Prostate gland (tissue), 2 donors: ENCODE results near the gene POU2AF2. TPM values are rescaled to one million over a fixed set of nuclear protein-coding genes. Genes with fewer than 3 reads are reported as not detected.

ENCODE experiments used
- DNase-seq: peaks from one replicate; pipeline ENCODE4 v3.0.0-alpha.2; 2019; ENCODE audit warnings: low spot score
- H3K27ac ChIP-seq, 2 donors: fragments of 200-600 bp; sonication (generic); 2 replicates each; pipeline ENCODE4 v1.5.1; 2017 to 2019
- H3K27me3 ChIP-seq: fragments of 200-600 bp; sonication (generic); replicated peaks from 2 replicates; pipeline ENCODE4 v1.5.1; 2019; ENCODE audit not compliant: insufficient read depth
- H3K36me3 ChIP-seq, 2 donors: fragments of 200-600 bp; sonication (generic); 1 replicate in 1 of 2; 2 replicates in 1 of 2; pipeline versions ENCODE4 v1.5.1 to v1.8.1; 2017 to 2019
- H3K4me1 ChIP-seq: fragments of 200-600 bp; sonication (generic); replicated peaks from 2 replicates; pipeline ENCODE4 v1.5.1; 2019
- H3K4me3 ChIP-seq, 2 donors: fragments of 200-600 bp; sonication (generic); 2 replicates each; pipeline ENCODE4 v1.5.1; 2017 to 2019
- H3K9me3 ChIP-seq: fragments of 200-600 bp; sonication (generic); 2 replicates; pipeline ENCODE4 v1.5.1; 2017
- CTCF ChIP-seq, 4 experiments: fragments of 200-600 bp in 2 of 4; fragments of 450-650 bp in 2 of 4; sonication (generic) in 2 of 4; IDR thresholded peaks; 1 replicate in 3 of 4; 2 replicates in 1 of 4; pipeline ENCODE4 v1.5.1; 2016 to 2019; ENCODE audit warnings: antibody characterized with exemption in 4 of 4, mild to moderate bottlenecking in 2 of 4, moderate library complexity in 2 of 4
- POLR2A ChIP-seq: fragments of 450-650 bp; IDR thresholded peaks from one replicate; pipeline ENCODE4 v1.6.1; 2016; ENCODE audit warnings: antibody characterized with exemption, mild to moderate bottlenecking
- POLR2AphosphoS5 ChIP-seq: sonication (generic); formaldehyde crosslinking; IDR thresholded peaks from one replicate; pipeline ENCODE4 v1.6.1; 2017; ENCODE audit warnings: antibody characterized with exemption
- WGBS: methylation state at CpG from one replicate; pipeline ENCODE4 v1.1.5; 2018; 5-methylcytosine and 5-hydroxymethylcytosine counted together
- intact Hi-C: fragments of 100-400 bp; cut with DNase I; formaldehyde crosslinking; loops from one replicate; pipeline ENCODE4 v1.14.2; 2022
- total RNA-seq, 2 donors: library from RNA; depleted of rRNA; stranded (reverse); fragments of >200 nt; gene quantifications; one replicate each; pipeline ENCODE4 v1.1.0, GENCODE V29; 2016

The POU2AF2 gene
- total RNA-seq, 2 donors from 2014 or later: 0.74 TPM; not detected in 1

DNA sequence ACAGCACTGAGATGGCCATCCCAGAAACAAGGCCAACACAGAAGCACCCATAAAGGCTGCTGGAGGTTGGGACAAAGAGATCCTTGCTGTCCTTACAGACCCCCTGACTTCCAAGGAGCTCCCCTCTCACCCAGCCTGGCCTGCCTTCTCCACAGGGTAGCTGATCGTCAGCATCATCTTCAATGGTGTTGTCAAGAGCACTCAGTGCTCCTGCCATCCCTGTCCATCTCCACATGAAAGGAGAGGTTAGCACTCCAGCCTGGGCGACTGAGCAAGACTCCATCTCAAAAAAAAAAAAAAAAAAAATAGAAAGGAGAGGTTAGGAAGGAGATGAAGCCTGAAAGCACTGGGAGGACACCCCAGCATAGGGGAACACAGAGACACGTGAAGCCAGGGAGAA lies 50.7 kb downstream of the POU2AF2 start:
- Histone ChIP-seq H3K27me3 (no peaks in the 10 kb centered on the region), H3K9me3 (no peaks in the 10 kb centered on the region), H3K4me3 (no peak overlapping the region), H3K4me1 (no peaks in the 10 kb centered on the region), H3K27ac (no peak overlapping the region), H3K36me3 (no peaks in the 10 kb centered on the region)
- TF ChIP-seq CTCF (IDR thresholded peaks at IDR 0.05): no peak
- no peak for TF ChIP-seq POLR2A
- TF ChIP-seq POLR2AphosphoS5: no peak
- intact Hi-C loops: no loop called here
- 96% methylated on average over 3 of the region's 3 CpGs for WGBS
- DNase-seq: no peak

DNA sequence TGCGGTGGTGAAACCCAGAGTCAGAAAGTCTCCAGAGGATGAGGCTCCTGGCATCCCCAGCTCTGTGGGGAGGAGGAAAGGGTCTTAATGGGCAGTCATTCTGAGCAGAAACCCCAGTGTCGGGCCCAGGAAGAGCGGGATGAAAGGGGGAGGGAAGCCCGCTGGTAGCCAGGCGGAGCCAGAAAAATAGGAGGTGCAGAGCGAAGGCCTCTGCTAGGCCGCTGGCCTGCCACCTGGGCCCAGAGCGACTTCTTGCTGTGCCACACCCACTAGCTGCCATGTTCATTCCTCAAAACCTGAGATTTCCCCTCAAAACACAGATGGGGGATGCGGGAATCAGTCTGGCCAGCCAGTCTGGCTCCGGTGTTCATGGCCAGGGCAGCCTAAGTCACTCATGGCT lies 52.2 kb downstream of the POU2AF2 start:
- H3K27ac ChIP-seq: peak overlapping the region in 1 of 2 donors; percentile 12
- no peaks in the 10 kb centered on the region for H3K4me1 ChIP-seq
- H3K9me3 ChIP-seq: no peaks in the 10 kb centered on the region
- DNase-seq: no peak
- no peaks in the 10 kb centered on the region for H3K27me3 ChIP-seq
- intact Hi-C loops: no loop called here
- TF ChIP-seq POLR2AphosphoS5: no peak
- no peak for TF ChIP-seq CTCF (IDR thresholded peaks at IDR 0.05)
- TF ChIP-seq POLR2A: no peak
- 98% methylated on average over 10 of the region's 10 CpGs for WGBS
- H3K36me3 ChIP-seq: no peaks in the 10 kb centered on the region
- no peak overlapping the region for H3K4me3 ChIP-seq

DNA sequence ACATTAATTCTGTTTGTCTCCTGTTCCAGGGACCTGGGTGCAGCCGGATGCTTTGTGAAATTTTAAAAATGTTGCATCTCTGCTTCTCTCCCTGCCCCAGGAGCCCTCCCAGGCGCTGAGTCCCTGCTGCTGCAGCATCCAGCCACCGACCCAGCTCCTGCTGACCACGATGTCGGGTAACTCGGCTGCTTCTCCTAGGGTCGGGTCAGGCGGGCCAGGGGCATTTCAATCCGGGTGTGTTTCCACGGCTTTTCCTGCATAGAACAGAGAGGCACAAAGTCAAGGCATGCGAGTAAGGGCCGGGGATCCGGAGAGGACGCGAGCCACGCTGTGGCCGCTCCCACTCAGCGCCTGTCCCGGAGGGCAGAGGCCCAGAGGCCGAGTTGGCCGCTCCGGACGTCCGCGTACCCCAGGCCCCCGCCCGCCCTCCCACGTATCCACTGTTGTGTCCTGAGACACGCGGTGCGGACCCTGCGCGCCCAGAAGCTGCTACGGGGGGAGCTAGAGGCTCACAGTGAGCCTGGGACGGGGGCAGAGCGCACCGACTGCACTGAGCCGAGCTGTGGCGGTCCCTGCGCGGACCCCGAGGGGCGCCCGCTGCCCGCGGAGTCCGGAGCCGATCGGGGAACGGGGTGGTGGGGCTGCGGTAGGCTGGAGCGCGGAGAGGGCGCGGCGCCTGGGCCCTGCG lies 53.0 kb downstream of the POU2AF2 start, which contains the start of gene POU2AF3:
Gene POU2AF3, plus strand, starts transcription at position 134 of the 688 bp plus-strand sequence. Its CDS starts 36 bp downstream, at position 170.
- no peaks in the 10 kb centered on the region for H3K4me1 ChIP-seq
- 8% methylated on average over 42 of the region's 57 CpGs for WGBS
- intact Hi-C loops: no loop called here
- peak within 1 kb of the TSS; percentile 57 to 64 for H3K4me3 ChIP-seq
- no peaks in the 10 kb centered on the region for H3K27me3 ChIP-seq
- DNase-seq: no peak
- peak within 1 kb of the TSS; percentile 84 to 93 for H3K27ac ChIP-seq
- H3K9me3 ChIP-seq: no peaks in the 10 kb centered on the region
- no peaks in the 10 kb centered on the region for H3K36me3 ChIP-seq
- no peak for TF ChIP-seq POLR2AphosphoS5
- TF ChIP-seq POLR2A: no peak
- TF ChIP-seq CTCF (IDR thresholded peaks at IDR 0.05): no peak

- intact Hi-C loops: loop anchor here (5.0 kb wide), 1 partner anchor 118 kb away; no protein-coding TSS in a partner anchor
- peak overlapping the region; percentile 57 to 64 for H3K4me3 ChIP-seq
- WGBS: 3% methylated on average over 61 of the region's 77 CpGs
- peak overlapping the region; percentile 84 to 93 for H3K27ac ChIP-seq
- DNase-seq: peak; percentile 54
- no peaks in the 10 kb centered on the region for H3K4me1 ChIP-seq
- H3K9me3 ChIP-seq: no peaks in the 10 kb centered on the region
- no peaks in the 10 kb centered on the region for H3K36me3 ChIP-seq
- peak in 3 of 4 experiments; percentile 24 to 69 (median 60) for TF ChIP-seq CTCF (IDR thresholded peaks at IDR 0.05)
- peak; percentile 7 for TF ChIP-seq POLR2AphosphoS5
- TF ChIP-seq POLR2A: peak; percentile 20
- H3K27me3 ChIP-seq: no peaks in the 10 kb centered on the region
Observed at GRCh38 chr11:111299101-111300026, 53.8 kb downstream of the POU2AF2 start.
